NCI-H128 (cell line): ENCODE data around the gene ZCCHC17.
"Not testable (repeated sequence)": the region's sequence is repeated elsewhere in the genome, so short reads cannot be mapped to it uniquely, and the experiment has no call there.

Experiments
- DNase-seq: peaks from one replicate; lab custom pipeline; 2025; ENCODE audit not compliant: unreplicated experiment; lab: John Stamatoyannopoulos, UW

The ZCCHC17 gene

DNA sequence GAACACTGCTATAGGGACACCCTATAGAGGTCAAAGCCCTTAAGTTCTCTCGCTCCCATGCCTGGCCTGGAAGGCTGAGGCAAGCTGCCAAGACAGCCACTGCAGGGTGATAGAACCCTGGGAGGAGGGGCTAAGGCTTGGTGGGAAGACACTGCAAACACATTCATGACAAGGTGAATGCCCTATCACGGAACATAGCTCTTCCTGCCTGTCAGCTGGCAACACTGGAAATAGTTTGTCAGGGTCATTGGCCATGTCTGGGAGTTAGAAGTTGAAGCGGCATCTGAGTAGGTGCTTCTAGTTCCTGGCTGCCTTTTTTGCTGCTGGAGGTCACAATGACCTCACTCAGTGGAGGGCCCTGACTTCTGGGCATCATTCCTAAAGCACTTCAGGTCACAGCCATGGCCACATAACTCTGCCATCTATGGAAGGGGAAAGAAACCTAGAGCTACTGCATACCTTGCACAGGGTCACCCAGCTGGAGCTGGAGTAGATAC lies 71.8 kb downstream of the ZCCHC17 start:
- no peak for DNase-seq

DNA sequence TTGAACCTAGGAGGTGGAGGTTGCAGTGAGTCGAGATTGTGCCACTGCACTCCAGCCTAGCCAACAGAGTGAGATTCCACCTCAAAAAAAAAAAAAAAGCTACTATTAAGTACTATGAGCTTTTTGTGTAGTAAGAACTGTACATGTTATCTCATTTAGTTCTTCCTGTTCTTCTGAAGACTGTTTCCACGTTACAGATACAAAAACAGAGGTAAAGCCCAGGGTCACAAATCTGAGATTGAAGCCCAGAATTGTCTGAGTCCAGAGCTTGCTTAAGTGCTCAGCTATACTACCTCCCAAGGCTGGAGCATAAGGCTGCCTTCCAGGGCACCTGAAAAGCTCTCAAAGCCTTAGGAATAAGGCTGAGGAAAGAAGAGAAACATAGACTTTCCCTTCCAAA lies 73.2 kb downstream of the ZCCHC17 start:
- DNase-seq, result no peak

DNA sequence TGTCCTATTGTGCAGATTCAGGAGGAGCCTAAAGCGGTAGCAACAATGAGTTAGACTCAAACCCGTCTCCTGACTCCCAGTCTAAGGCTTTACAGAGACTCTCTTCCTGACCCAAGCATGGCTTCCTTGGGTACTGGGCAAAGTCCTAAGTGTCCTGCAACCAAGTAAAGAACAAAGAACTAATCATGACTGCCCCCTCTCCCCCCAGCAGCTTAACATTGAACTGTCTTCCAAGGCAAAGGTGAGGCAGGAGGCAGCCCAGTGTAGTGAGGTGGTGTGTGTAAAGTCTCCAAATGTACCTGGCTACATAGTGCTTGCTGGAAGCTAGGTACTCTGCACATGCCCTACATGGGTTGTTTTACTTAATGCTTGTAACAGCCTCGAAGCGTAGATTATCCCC lies 73.7 kb downstream of the ZCCHC17 start:
- DNase-seq, result no peak

DNA sequence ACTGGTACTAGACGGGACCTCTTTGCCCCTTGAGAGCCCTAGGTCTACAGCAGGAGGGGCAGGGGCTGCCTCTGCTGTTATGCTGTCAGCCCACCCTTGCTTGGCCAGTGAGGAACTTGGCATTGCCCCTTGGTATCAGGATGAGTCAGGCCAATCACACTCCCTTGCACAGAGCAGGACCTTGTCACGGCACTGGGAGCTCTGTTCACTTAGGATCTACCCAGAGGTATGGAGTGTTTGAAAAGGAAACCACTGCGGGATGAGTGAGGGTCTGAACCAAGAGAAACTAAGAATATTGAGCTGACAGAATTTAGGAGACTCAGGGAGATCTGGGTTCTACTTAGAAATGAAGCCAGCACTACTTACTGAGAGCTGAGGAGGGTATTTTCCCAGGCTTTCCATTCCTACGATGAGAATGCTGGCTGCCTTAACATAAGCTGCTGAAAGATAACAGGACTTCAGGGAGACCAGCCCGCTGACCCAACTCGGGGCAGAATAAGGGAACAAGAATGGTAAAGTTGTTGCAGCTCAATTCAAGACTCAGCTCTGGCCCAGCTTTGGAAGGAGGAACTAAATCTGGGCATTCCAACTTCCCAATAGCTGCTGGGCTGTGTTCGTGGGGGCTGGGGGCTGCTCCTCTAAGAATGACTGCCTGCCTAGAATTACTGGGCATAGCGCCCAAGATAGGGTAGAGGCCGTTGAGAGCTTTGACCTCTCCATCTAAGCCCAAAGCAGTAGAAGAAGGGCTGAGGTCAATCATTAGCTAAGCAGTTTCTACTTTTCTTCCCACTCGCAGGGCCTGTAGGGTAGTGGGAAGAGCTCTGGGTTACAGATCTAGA lies 74.5 kb downstream of the ZCCHC17 start:
- DNase-seq, result no peak

DNA sequence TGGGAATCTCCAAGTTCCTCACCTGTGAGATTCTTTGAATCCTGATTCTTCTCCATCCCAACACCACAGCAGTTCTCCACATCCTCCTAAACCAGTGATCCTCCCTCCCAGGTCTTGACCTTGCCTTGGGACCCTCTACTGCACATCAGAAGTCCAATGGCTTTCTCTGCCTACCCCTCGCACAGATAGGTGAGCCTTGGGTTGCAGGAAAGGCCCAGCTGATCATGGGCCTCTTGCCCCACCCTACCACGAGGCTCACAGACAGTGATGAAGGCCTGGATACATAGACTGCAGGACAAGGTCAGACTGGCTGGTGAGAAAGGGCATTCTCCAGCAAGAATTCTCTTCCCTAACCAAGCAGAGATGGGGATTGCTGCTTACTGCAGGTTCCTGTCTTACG lies 75.2 kb downstream of the ZCCHC17 start:
- no peak for DNase-seq

DNA sequence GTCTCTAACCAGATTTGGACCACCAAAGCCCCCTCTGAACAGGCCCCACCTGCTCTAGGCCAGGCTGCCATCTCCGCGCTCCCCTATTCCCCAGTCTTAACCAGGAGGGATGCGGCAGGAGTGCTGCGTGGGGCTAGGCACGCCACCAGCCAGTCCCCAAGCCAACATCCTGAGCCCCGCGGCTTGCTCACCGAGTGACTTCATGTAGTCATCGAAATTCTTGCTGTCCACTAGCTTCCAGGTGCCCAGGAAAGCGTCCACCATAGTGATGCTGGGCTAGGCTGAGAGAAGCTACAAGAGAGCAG lies 75.9 kb downstream of the ZCCHC17 start:
- DNase-seq, result no peak

DNA sequence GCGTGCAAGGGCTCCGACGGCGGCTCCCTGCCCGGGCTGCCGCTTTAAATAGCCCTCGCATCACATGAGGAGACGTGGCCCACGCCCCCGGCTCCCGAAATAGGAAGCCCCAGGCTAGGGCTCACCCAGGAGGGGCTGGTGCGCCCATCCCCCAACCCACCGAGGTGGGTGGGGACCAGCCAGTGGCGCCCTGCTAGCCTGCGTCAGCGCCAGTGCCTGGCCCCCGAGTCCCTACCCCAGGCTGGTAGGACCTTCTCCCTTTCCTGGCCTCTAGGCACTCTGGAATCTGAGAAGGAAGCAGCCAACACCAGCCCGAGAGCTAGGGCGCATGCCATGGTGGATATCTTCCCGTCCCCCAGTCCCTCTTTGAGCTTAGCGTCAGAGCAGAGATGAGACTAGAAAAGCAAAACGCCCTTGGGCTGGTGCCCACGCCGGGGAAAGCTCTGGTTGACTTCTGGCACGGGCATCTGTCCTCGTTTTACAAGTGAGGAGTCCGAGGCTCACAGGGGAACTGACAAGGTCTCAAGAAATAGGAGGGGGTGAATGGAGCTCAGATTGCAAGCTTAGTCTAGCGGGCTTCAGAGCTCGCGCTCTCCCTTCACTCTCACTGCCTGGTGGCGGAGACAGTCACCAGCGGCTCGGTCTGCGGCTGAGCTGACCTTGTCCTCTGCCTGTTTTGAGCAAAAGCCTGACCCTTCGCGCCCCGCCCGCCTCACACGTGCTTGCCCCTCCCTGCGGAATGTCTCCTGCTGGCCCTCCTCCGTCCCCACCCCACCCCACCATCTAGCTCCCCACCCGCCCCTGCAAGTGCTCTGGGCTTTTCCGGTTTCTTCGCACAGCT lies 76.4 kb downstream of the ZCCHC17 start, which contains the start of gene FABP3:
TSS of gene FABP3 (minus strand) at position 21 of the 841 bp plus-strand sequence. CDS start 62 bp downstream, outside the sequence.
- DNase-seq, result peak; percentile 39

DNA sequence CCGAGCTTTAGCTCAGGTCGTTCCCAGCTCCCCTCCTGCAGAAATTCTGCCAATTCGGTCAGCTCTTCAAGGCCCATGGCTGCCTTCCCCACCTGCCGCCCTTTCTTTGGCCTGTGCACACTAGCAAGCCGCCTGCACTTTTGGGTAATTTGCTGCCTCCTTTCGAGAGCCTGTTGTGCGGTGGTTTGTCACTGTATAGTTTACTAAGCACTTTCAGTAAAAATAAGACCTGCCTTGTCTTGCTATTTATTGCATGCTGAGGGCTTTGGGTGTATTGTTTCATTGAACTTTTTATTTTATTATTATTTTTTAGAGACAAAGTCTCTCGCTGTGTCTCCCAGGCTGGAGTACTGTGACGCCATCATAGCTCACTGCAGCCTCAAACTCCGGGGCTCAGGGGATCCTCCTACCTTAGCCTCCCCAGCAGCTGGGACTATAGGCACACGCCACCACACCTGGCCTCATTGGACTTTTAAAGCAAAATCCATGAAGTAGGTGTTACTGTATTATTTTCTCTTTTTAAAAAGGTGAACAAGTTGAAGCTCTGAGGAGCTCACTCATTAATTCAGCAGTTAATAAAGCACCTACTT lies 77.2 kb downstream of the ZCCHC17 start:
- DNase-seq, result no peak

DNA sequence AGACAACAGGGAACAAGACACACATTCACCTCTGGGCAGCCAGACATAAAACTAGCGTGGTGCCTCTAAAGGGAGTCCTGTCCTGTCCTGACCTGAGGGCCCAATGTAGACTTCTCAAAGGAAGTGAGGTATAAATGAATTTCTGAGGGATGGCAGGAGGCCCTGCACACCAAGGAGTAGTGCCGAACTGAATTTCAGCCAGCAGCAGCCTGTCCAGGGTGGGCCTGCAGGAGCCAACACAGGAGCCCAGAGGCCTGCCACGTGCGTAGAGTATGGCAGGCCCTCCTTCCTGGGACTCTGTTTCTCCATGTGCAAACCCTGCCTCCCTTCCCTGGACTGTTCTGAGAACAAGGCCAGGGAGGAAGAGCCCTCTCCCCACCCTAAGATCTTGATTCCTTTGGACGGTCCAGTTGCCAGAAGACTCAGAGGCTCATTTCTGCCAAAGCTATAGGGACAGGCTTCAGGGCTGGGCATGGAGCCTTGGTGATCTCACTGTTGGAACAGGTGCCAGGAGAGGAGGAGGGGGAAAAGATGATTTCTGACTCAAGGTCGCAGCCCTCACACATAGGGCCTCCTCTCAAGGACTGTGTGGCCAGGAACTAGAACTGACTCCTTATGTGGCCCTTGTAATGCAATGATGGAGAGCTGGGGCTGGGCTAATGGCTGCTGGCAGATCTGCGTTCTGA lies 77.8 kb downstream of the ZCCHC17 start:
- no peak for DNase-seq

DNA sequence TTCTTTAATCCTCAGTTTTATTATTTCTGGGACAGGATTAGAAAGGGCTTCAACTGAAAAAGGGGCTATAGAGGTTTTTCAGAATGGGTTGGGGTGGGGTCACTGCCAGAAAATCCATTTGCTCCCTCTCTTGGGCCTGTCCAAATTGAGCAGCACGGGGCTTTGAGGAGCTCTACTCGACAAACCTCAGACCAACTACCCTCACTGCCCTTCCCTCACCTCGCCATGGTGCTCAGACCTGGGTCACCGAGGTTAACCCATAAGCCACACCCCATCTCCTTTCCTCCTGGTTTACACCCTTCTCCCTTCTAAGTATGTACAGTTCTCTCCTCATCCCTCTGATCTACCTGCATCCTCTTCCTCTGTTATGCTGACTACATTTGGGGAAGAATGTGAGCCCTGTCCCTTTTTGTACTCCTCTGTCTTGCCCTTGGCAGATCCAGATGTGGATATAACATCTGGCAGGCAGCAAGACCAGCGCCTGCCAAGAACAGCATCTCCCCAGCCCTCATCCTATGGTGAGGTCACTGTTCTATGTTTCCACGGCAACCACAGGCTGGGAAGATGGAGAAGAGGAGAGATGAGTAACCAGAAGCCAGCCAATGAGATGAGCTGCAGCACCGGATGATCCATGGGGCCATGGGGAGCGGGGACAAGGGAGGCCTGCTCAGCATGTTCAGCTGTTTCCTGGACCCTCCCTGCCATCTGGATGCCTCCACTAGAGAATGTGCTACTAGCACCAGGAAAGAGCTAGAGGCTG lies 79.7 kb downstream of the ZCCHC17 start:
- DNase-seq, result no peak

DNA sequence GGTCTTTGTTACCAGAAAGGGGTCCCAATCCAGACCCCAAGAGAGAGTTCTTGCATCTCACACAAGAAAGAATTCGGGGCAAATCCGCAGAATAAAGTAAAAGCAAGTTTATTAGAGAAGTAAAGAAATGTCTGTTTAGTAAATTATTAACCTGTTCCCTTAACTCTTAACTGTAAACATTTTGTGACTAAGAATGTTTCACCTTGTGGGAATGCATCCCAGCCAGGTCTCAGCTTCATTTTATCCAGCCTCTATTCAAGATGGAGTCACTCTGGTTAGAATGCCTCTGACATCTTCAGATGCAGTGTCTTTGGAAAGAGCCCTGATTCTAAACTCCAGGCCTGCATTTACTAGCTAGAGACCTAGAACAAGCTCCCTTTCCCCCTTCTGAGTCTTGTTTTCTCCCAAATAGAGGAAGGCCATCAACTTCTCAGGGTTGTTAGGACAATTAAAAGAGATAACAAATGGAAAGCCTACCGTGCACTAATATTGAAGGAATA lies 80.6 kb downstream of the ZCCHC17 start:
- DNase-seq, result no peak

DNA sequence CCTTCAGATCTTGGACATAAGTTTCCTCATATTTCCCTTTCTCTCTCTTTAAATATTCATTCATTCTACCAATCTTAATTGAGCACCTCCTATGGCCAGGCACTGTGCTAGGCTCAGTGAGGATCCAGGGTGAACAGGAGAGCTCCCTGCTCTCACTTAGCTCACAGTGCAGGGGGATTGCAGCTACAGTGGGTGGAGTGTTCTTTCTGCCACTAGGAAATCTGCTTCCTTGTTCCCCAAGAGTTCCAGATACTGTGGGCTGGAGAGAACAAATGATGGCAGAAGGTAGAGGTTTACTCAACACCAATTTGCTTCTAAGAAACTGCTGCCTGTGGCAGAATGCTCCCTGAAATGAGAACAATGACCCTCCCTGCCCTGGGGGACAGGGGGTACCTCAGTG lies 81.2 kb downstream of the ZCCHC17 start:
- no peak for DNase-seq

DNA sequence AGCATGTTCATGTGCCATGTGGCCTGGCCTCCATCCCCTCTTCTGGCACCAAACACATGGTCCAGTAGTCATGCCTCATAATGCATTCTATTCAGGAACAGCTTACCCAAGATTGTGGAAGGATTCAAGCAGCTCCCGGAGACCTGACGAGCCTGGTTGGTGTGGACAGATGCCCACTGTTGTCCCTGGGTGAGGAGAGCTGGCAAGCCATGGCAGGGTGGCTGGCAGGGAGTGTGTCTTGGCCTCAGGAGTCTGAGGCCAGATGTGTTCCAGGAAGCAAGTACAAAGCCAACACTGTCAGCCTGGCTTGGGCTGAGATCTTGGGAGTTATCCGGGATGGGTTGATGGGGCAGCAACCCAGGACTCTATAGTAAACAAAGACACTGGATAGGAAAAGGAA lies 83.3 kb downstream of the ZCCHC17 start:
- DNase-seq, result no peak

DNA sequence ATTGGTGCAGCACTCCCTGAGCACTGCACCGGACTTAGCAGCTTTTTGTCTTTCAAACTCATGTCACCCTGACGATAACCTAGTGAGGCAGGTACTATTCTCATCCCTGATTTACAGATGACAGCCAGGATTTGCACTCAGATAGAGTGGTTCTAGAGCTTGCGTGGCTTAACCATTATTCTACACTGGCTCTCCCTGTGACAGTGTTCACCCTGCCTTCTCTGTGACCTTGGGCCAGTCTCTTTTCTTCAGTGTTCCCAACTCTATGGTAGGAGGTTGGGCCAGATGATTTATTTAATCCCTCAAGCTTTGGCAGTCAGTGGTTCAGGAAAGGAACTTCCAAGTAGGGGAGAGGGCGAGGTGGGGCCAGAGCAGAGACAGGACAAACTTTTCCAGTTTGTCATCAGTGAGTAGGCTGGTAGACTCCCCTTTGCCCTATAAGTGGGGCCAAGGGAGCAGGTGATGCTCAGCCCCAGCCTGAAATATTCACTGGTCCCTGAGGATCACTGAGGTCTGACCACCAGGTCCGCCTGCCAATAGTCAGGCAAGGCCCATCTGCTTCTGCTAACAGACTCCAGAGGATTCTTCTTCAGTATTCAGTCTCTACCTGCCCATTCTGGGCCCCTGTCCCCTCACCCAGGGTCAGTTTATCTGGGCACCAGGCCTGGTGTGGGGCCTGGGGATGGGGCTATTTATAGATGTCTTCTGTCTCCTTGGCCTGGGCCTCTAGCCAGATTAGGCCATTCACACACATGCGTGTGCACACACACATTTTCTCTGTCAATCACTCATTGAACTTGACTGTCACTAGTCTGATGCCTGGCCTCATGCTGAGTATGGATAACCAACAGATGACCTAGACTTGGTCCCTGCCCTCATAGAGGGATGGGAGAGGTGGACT lies 84.8 kb downstream of the ZCCHC17 start:
- DNase-seq, result no peak

DNA sequence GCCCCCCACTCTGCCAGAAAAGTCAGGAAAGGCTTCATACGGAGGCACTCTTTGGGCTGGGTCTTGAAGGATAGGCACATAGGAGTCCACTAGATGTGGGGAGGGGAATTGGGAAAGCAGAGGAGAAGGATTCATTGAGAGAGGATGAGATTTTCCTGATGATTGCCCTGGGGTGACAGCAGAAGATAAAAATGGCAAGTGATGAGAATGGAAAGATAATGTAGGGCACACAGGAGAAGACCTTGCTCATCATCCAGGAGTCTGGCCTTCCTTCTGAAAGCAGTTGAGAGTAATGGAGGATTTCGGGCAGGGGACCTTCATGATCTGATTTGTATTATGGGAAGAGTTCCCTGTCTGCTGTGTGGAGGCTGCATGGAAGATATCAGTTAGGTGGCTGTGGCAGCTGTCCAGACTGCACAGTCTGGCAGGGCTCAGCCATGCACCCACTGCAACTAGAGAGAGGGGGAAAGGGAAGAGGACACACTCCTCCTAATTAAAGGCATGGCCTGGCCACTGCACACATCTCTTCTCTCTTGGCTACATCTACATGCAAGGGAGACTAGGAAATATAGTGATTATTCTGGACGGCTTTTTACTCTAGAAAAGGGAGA lies 85.7 kb downstream of the ZCCHC17 start:
- no peak for DNase-seq

DNA sequence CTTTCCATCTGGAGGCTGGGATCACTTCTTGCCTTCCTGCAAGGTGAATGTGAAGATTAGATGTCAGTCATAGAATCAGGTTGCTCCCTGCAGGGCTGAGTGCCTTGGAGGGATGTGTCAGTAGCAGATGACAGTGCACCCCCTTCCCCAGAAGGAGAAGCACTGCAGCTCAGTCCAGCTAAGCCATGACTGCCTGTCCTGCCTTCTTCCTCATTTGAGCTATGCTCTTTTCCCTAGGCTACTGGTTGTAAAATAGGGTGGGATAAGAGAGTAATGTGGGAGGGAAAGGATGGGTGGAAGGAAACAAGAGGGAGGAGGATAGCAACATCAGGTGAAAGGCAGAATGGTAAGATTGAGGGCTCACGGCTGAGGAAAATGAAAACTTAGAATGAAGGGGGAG lies 87.1 kb downstream of the ZCCHC17 start:
- no peak for DNase-seq

DNA sequence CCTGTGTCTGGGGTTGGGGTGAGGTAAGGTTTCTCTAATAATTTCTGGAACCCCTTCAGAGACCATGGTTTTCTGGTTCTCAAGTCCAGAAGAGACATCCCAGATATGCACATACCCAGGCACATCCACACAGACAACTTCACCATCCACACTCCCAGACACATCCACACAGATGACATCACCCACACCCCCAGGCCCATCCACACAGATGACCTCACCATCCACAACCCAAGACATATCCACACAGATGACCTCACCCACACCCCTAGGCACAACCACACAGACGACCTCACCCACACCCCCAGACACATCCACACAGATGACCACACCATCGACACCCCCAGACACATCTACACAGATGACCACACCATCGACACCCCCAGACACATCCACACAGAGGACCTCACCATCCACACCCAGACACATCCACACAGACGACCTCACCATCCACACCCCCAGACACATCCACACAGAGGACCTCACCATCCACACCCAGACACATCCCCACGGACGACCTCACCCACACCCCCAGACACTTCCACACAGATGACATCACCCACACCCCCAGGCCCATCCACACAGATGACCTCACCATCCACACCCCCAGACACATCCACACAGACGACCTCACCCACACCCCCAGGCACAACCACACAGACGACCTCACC lies 89.9 kb downstream of the ZCCHC17 start:
- not testable (repeated sequence) for DNase-seq

DNA sequence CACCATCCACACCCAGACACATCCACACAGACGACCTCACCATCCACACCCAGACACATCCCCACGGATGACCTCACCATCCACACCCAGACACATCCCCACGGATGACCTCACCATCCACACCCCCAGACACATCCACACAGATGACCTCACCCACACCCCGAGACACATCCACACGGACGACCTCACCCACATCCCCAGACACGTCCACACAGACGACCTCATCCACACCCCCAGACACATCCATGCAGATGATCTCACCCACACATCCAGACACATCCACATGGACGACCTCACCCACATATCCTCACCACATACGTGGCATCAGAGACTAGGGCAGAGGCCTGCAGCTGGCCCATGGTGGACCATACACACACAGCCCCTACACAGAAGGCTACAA lies 90.8 kb downstream of the ZCCHC17 start:
- DNase-seq, result no peak
